ENCODE data around the gene NPFF. TPM values are rescaled to one million over a fixed set of nuclear protein-coding genes. Genes with fewer than 3 reads are reported as not detected.

NPFF gene
- total and polyA plus RNA-seq, 2 of the 13 experiments (the other 11 are each of a cell fraction or from before 2014, with no cell fraction given), result not detected

DNA sequence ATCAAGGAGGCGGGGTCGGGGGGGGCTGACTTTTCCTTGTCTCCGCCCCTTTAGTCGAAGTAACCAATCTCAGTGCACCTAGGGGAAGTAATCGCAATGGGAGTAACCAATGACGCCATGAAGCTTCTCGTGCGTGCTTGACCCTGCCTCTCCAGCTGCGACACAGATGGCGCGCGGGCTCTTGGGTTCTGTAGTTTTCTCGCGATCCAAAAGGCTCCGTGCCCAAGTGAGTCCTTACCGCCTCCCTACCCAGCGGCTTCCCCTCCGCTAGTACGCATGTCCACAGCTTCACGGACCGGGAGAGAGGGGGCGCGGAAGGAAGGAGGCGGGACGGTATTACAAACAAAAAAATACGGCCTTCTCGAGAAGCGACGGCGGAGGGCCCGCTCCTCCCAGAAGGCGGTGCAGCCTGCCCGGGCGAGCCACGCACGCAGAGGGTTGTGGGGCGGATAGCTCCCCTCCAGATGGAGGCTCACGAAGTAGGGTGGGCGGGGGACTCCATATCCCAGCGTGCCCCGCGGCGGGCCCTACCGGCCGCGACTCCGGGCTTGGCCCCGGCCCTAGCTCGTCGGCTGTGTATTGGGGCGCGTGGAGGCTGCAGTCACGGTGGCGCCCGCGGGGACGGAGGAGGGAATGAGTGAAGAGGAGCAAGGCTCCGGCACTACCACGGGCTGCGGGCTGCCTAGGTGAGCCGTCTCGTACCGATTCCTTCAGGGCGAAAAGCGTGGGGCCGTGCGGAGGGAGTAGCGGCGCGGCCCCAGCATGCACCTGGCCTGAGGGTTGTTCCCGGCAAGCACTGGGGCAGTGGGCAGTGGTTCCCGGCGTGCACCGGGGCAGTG lies 6.3 kb downstream of the NPFF start, which contains the start of gene TARBP2 (continued):
- TF ChIP-seq, protein P1, sequence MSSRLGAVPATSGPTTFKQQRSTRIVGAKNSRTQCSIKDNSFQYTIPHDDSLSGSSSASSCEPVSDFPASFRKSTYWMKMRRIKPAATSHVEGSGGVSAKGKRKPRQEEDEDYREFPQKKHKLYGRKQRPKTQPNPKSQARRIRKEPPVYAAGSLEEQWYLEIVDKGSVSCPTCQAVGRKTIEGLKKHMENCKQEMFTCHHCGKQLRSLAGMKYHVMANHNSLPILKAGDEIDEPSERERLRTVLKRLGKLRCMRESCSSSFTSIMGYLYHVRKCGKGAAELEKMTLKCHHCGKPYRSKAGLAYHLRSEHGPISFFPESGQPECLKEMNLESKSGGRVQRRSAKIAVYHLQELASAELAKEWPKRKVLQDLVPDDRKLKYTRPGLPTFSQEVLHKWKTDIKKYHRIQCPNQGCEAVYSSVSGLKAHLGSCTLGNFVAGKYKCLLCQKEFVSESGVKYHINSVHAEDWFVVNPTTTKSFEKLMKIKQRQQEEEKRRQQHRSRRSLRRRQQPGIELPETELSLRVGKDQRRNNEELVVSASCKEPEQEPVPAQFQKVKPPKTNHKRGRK (CRISPR knock-in tag; IDR thresholded peaks at IDR 0.05), result no peak
- TF ChIP-seq ESRRA (CRISPR knock-in tag; IDR thresholded peaks at IDR 0.05; ENCODE audit: low read depth) (no peak), ZFP36L1 (CRISPR knock-in tag; IDR thresholded peaks at IDR 0.05) (no peak; the same call in 1 of the 2 replicates), ZNF75D (CRISPR knock-in tag; IDR thresholded peaks at IDR 0.05; ENCODE audit: borderline replicate concordance) (no peak), MAFF (IDR thresholded peaks at IDR 0.05; ENCODE audit: low read depth, low read length) (no peak), MTF2 (CRISPR knock-in tag; IDR thresholded peaks at IDR 0.05; ENCODE audit: borderline replicate concordance) (no peak), MLX (CRISPR knock-in tag; IDR thresholded peaks at IDR 0.05) (peak; percentile 30; the same call in 1 of the 2 replicates), ZNF782 (CRISPR knock-in tag; IDR thresholded peaks at IDR 0.05; ENCODE audit: borderline replicate concordance) (no peak), SATB2 (CRISPR knock-in tag; IDR thresholded peaks at IDR 0.05) (peak; percentile 82; the same call in 1 of the 2 replicates), TSC22D2 (CRISPR knock-in tag; IDR thresholded peaks at IDR 0.05; ENCODE audit: borderline replicate concordance) (0 out of 2 replicates have a peak, but pooled peaks have one; percentile 26)
- TF ChIP-seq, protein P2, sequence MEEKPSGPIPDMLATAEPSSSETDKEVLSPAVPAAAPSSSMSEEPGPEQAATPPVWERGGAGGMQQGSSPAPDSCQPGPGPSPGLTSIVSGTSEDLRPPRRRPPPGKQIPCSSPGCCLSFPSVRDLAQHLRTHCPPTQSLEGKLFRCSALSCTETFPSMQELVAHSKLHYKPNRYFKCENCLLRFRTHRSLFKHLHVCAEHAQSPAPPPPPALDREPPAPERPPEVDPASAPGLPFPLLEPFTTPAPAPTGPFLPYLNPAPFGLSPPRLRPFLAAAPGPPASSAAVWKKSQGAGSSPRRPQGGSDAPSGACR (CRISPR knock-in tag; IDR thresholded peaks at IDR 0.05), result peak; percentile 89
- TF ChIP-seq, protein P3, sequence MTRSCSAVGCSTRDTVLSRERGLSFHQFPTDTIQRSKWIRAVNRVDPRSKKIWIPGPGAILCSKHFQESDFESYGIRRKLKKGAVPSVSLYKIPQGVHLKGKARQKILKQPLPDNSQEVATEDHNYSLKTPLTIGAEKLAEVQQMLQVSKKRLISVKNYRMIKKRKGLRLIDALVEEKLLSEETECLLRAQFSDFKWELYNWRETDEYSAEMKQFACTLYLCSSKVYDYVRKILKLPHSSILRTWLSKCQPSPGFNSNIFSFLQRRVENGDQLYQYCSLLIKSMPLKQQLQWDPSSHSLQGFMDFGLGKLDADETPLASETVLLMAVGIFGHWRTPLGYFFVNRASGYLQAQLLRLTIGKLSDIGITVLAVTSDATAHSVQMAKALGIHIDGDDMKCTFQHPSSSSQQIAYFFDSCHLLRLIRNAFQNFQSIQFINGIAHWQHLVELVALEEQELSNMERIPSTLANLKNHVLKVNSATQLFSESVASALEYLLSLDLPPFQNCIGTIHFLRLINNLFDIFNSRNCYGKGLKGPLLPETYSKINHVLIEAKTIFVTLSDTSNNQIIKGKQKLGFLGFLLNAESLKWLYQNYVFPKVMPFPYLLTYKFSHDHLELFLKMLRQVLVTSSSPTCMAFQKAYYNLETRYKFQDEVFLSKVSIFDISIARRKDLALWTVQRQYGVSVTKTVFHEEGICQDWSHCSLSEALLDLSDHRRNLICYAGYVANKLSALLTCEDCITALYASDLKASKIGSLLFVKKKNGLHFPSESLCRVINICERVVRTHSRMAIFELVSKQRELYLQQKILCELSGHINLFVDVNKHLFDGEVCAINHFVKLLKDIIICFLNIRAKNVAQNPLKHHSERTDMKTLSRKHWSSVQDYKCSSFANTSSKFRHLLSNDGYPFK (CRISPR knock-in tag; IDR thresholded peaks at IDR 0.05; ENCODE audit: borderline replicate concordance), result peak; percentile 90
